GM23338 (cell line): ENCODE results near the gene ZYX. TPM values are rescaled to one million over a fixed set of nuclear protein-coding genes. Genes with fewer than 3 reads are reported as not detected.

ENCODE experiments used
- ATAC-seq: fragments of 200-7000 bp; cut with Tn5 transposase; 3 replicates; pipeline ENCODE4 v1.9.1; 2020
- DNase-seq: peaks from one replicate; pipeline ENCODE4 v3.0.0-alpha.2; 2015; ENCODE audit warnings: low spot score
- H2AFZ ChIP-seq: fragments of 200-600 bp; sonication (generic); 2 replicates; pipeline ENCODE4 v1.8.0; 2016; ENCODE audit warnings: antibody characterized with exemption, mild to moderate bottlenecking, moderate library complexity
- H3F3A ChIP-seq: fragments of 200-600 bp; sonication (generic); replicated peaks from 2 replicates; pipeline ENCODE4 v1.8.0; 2017; ENCODE audit warnings: antibody characterized with exemption, mixed run types, low read depth
- H3K27ac ChIP-seq: fragments of 200-600 bp; sonication (generic); 2 replicates; pipeline ENCODE4 v1.6.1; 2016; ENCODE audit warnings: low read depth
- H3K27me3 ChIP-seq: fragments of 200-600 bp; sonication (generic); 2 replicates; pipeline ENCODE4 v1.8.0; 2016; ENCODE audit warnings: mild to moderate bottlenecking, mixed run types, moderate library complexity; ENCODE audit not compliant: insufficient read depth
- H3K36me3 ChIP-seq: fragments of 200-600 bp; sonication (generic); 2 replicates; pipeline ENCODE4 v1.8.0; 2016; ENCODE audit warnings: mild to moderate bottlenecking; ENCODE audit not compliant: insufficient read depth
- H3K4me1 ChIP-seq: fragments of 200-600 bp; sonication (generic); 2 replicates; pipeline ENCODE4 v1.8.0; 2016; ENCODE audit warnings: mild to moderate bottlenecking, moderate library complexity; ENCODE audit not compliant: insufficient read depth
- H3K4me2 ChIP-seq: fragments of 200-600 bp; sonication (generic); 2 replicates; pipeline ENCODE4 v1.7.1; 2017; ENCODE audit warnings: mixed run types
- H3K4me3 ChIP-seq: fragments of 200-600 bp; sonication (generic); 2 replicates; pipeline ENCODE4 v1.6.1; 2016; ENCODE audit warnings: mixed run types
- H3K79me2 ChIP-seq: fragments of 200-600 bp; sonication (generic); replicated peaks from 2 replicates; pipeline ENCODE4 v1.8.0; 2017; ENCODE audit warnings: mild to moderate bottlenecking; ENCODE audit not compliant: insufficient read depth
- H3K9me2 ChIP-seq: fragments of 200-600 bp; sonication (generic); 2 replicates; pipeline ENCODE4 v1.8.0; 2017; ENCODE audit not compliant: insufficient read depth
- H4K20me1 ChIP-seq: fragments of 200-600 bp; sonication (generic); replicated peaks from 2 replicates; pipeline ENCODE4 v1.8.0; 2017; ENCODE audit warnings: mild to moderate bottlenecking; ENCODE audit not compliant: insufficient read depth
- H3K27ac Mint-ChIP-seq: 2 replicates; pipeline ENCODE4 v1.8.0; 2020; ENCODE audit warnings: inconsistent platforms, mild to moderate bottlenecking, moderate library complexity, mixed read lengths
- H3K27me3 Mint-ChIP-seq: 3 replicates; pipeline ENCODE4 v1.8.0; 2022; ENCODE audit warnings: low read depth, mild to moderate bottlenecking, moderate library complexity, mixed read lengths, inconsistent platforms; ENCODE audit not compliant: insufficient read depth, poor library complexity
- H3K36me3 Mint-ChIP-seq: 3 replicates; pipeline ENCODE4 v1.8.0; 2021; ENCODE audit warnings: low read depth, mild to moderate bottlenecking, inconsistent platforms, moderate library complexity, mixed read lengths
- H3K4me1 Mint-ChIP-seq: 3 replicates; pipeline ENCODE4 v1.8.0; 2020; ENCODE audit warnings: mild to moderate bottlenecking, inconsistent platforms, mixed read lengths
- H3K4me3 Mint-ChIP-seq: 3 replicates; pipeline ENCODE4 v1.8.0; 2021; ENCODE audit warnings: moderate library complexity, mild to moderate bottlenecking, inconsistent platforms, mixed read lengths
- H3K9me3 Mint-ChIP-seq: 3 replicates; pipeline ENCODE4 v1.8.0; 2020; ENCODE audit warnings: moderate library complexity, mild to moderate bottlenecking, inconsistent platforms, mixed read lengths
- CREB1 ChIP-seq: fragments of 250-450 bp; sonication (Bioruptor Pico); IDR thresholded peaks from 2 replicates; pipeline ENCODE4 v1.5.0; 2020; ENCODE audit warnings: low read depth, mild to moderate bottlenecking, moderate library complexity
- ETS1 ChIP-seq: IDR thresholded peaks from 2 replicates; pipeline ENCODE4 v1.6.1; 2016; ENCODE audit warnings: antibody characterized with exemption
- EZH2phosphoT487 ChIP-seq: fragments of 200-600 bp; sonication (generic); IDR thresholded peaks from one replicate; pipeline ENCODE4 v1.8.1; 2018; ENCODE audit warnings: antibody characterized with exemption; ENCODE audit not compliant: unreplicated experiment
- POLR2AphosphoS5 ChIP-seq: IDR thresholded peaks from 2 replicates; pipeline ENCODE4 v1.6.1; 2016; ENCODE audit warnings: antibody characterized with exemption, low read depth
- ZNF331 ChIP-seq: fragments of 250-450 bp; sonication (Bioruptor Pico); IDR thresholded peaks from 2 replicates; pipeline ENCODE4 v1.5.0; 2020; ENCODE audit warnings: low read depth, mild to moderate bottlenecking, moderate library complexity
- ZNF462 ChIP-seq: fragments of 250-450 bp; sonication (Bioruptor Pico); IDR thresholded peaks from 2 replicates; pipeline ENCODE4 v1.5.0; 2020; ENCODE audit warnings: mild to moderate bottlenecking, moderate library complexity
- polyA plus RNA-seq: library from polyadenylated mRNA; unstranded; fragments of >200 nt; fragmentation: Nextera tagmentation; extraction: Ambion mirVana; gene quantifications from 2 replicates; pipeline ENCODE4 v1.2.1, GENCODE V29; 2016
- total RNA-seq: library from RNA; depleted of rRNA; stranded (reverse); fragments of >200 nt; shearing (Covaris generic); gene quantifications from 2 replicates; pipeline ENCODE4 v1.2.3, GENCODE V29; 2014
- TF ChIP-seq, protein P1 (sequence below): IDR thresholded peaks from one replicate; pipeline ENCODE4 v1.6.1; 2018; ENCODE audit warnings: antibody characterized with exemption; ENCODE audit not compliant: unreplicated experiment

The ZYX gene
- total and polyA plus RNA-seq, 2 experiments from 2014 or later: 111 to 141 TPM

DNA sequence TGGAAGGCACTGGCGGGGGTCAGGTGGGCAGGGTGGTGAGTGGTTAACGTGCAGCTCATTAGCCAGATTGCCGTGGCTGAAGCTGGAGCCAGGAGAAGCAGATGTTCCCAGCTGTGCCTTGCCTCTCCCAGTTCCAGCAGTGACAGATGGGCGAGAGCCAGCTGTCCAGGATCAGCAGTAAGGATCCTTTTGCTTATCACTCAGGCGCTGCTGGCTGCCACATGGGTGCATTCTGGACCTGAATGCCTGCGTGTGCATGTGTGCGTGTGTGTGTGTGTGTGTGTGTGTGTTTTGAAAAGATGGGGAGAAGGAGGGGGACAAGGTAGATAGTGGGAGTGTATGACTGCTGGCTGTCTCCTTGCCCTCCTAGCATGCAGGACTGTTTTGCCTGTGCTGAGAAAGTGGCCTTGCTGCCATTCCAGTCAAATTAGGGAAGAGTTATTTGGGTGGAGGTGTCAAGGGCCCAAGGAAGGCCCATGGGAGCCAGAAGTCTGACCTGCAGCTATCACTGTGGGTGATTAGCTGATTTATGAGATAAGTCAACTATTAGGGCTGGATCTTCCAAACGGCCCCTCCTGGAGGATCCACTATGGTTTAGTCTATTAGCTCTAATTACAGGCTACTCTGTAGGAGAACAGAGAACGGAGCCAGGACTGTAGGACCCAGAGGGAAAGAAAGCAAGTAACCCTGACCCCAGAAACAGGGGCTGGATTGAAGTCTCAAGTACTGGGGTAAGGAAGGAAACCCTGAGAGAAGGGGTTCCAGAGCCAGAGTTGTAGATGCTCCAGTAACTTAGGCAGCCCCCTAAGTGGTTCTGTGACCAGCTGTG, 24.2 kb downstream of the ZYX start:
- H2AFZ ChIP-seq: no peak overlapping the region
- ATAC-seq (peak; percentile 2; the same call in 2 of the 3 replicates), DNase-seq (no peak)
- H3K9me3 Mint-ChIP-seq: no peaks in the 10 kb centered on the region
- peak overlapping the region; percentile 25; the same call in 1 of the 2 replicates for H3K27ac Mint-ChIP-seq
- peaks cover 64% of the 10 kb centered on the region for H3K36me3 Mint-ChIP-seq
- peak overlapping the region; percentile 97 for H3K4me2 ChIP-seq
- H3K27ac ChIP-seq: peak overlapping the region; percentile 75; the same call in 1 of the 2 replicates
- H3K79me2 ChIP-seq: peaks cover 62% of the 10 kb centered on the region
- TF ChIP-seq ZNF331 (CRISPR knock-in tag) (no peak), POLR2AphosphoS5 (no peak), ETS1 (no peak), EZH2phosphoT487 (no peak)
- H3K9me2 ChIP-seq: no peaks in the 10 kb centered on the region
- H3K27me3 Mint-ChIP-seq: peaks cover 22% of the 10 kb centered on the region
- H3K36me3 ChIP-seq: peaks cover 16% of the 10 kb centered on the region
- no peaks in the 10 kb centered on the region for H3K27me3 ChIP-seq
- H4K20me1 ChIP-seq: peaks cover 2% of the 10 kb centered on the region; the same call in 1 of the 2 replicates
- peaks cover 58% of the 10 kb centered on the region for H3K4me1 Mint-ChIP-seq
- H3K4me1 ChIP-seq: peaks cover 60% of the 10 kb centered on the region
- H3K4me3 Mint-ChIP-seq: peak overlapping the region; percentile 95
- peak overlapping the region; percentile 95; the same call in 1 of the 2 replicates for H3K4me3 ChIP-seq
- peaks cover 5% of the 10 kb centered on the region for H3F3A ChIP-seq

GRCh38 chr7:143406002-143406357, 24.8 kb downstream of the ZYX start:
- H3K36me3 ChIP-seq: peaks cover 10% of the 10 kb centered on the region
- no peaks in the 10 kb centered on the region for H3K9me2 ChIP-seq
- TF ChIP-seq POLR2AphosphoS5 (peak; percentile 31; the same call in 1 of the 2 replicates), CREB1 (no peak), ZNF462 (no peak)
- TF ChIP-seq, protein P1, sequence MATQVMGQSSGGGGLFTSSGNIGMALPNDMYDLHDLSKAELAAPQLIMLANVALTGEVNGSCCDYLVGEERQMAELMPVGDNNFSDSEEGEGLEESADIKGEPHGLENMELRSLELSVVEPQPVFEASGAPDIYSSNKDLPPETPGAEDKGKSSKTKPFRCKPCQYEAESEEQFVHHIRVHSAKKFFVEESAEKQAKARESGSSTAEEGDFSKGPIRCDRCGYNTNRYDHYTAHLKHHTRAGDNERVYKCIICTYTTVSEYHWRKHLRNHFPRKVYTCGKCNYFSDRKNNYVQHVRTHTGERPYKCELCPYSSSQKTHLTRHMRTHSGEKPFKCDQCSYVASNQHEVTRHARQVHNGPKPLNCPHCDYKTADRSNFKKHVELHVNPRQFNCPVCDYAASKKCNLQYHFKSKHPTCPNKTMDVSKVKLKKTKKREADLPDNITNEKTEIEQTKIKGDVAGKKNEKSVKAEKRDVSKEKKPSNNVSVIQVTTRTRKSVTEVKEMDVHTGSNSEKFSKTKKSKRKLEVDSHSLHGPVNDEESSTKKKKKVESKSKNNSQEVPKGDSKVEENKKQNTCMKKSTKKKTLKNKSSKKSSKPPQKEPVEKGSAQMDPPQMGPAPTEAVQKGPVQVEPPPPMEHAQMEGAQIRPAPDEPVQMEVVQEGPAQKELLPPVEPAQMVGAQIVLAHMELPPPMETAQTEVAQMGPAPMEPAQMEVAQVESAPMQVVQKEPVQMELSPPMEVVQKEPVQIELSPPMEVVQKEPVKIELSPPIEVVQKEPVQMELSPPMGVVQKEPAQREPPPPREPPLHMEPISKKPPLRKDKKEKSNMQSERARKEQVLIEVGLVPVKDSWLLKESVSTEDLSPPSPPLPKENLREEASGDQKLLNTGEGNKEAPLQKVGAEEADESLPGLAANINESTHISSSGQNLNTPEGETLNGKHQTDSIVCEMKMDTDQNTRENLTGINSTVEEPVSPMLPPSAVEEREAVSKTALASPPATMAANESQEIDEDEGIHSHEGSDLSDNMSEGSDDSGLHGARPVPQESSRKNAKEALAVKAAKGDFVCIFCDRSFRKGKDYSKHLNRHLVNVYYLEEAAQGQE: no peak
- Mint-ChIP-seq H3K4me1 (peaks cover 62% of the 10 kb centered on the region), H3K36me3 (peaks cover 58% of the 10 kb centered on the region), H3K4me3 (peak overlapping the region; percentile 95), H3K27me3 (peaks cover 25% of the 10 kb centered on the region), H3K9me3 (no peaks in the 10 kb centered on the region), H3K27ac (no peak overlapping the region)
- H3K27me3 ChIP-seq: no peaks in the 10 kb centered on the region
- peak overlapping the region; percentile 97 for H3K4me2 ChIP-seq
- H3F3A ChIP-seq: peaks cover 5% of the 10 kb centered on the region
- peaks cover 59% of the 10 kb centered on the region for H3K79me2 ChIP-seq
- H4K20me1 ChIP-seq: peaks cover 2% of the 10 kb centered on the region; the same call in 1 of the 2 replicates
- peak; percentile 23 for ATAC-seq
- H3K4me3 ChIP-seq: peak overlapping the region; percentile 95; the same call in 1 of the 2 replicates
- no peak overlapping the region for H2AFZ ChIP-seq
- peak overlapping the region; percentile 75; the same call in 1 of the 2 replicates for H3K27ac ChIP-seq
- peak; percentile 76 for DNase-seq
- H3K4me1 ChIP-seq: peaks cover 62% of the 10 kb centered on the region
